PFSK-1 (cell line): Measurements from ENCODE around the gene CDKN2AIPNL.

Experiments used
- FOXP2 ChIP-seq: optimal IDR thresholded peaks from 2 replicates; pipeline ENCODE3; 2011; ENCODE audit warnings: borderline replicate concordance, control low read depth, inconsistent platforms; ENCODE audit not compliant: insufficient read depth; ENCODE audit errors: extremely low read length, extremely low read depth
- POLR2AphosphoS5 ChIP-seq: IDR thresholded peaks from 2 replicates; pipeline ENCODE4 v1.6.1; 2012; ENCODE audit warnings: low read depth, mild to moderate bottlenecking, control low read depth, low read length, moderate library complexity
- REST ChIP-seq, 2 experiments: IDR thresholded peaks; 2 replicates each; pipeline versions ENCODE4 v1.6.1 to v1.8.0; 2011 to 2012; ENCODE audit warnings: low read depth in 2 of 2, low read length in 2 of 2, control low read depth in 1 of 2, inconsistent platforms in 1 of 2, mild to moderate bottlenecking in 1 of 2, moderate library complexity in 1 of 2; ENCODE audit not compliant: insufficient read depth in 1 of 2
- SIN3A ChIP-seq: IDR thresholded peaks from 2 replicates; pipeline ENCODE4 v1.6.1; 2012; ENCODE audit warnings: mild to moderate bottlenecking, low read length, moderate library complexity, borderline replicate concordance; ENCODE audit not compliant: insufficient read depth
- TAF1 ChIP-seq: IDR thresholded peaks from 2 replicates; pipeline ENCODE4 v1.6.1; 2012; ENCODE audit warnings: low read length, control low read depth, borderline replicate concordance; ENCODE audit not compliant: insufficient read depth

The CDKN2AIPNL gene

GRCh38 chr5:134445856-134446818, 34.5 kb upstream of the CDKN2AIPNL start:
- no peak for TF ChIP-seq SIN3A
- no peak for TF ChIP-seq POLR2AphosphoS5
- no peak for TF ChIP-seq TAF1
- TF ChIP-seq FOXP2: no peak
- TF ChIP-seq REST (IDR thresholded peaks at IDR 0.05; ENCODE audit: insufficient read depth in 1 of 2, low read depth in 2 of 2, low read length in 2 of 2): no peak

- TF ChIP-seq REST (IDR thresholded peaks at IDR 0.05; ENCODE audit: insufficient read depth in 1 of 2, low read depth in 2 of 2, low read length in 2 of 2) (no peak), TAF1 (no peak), POLR2AphosphoS5 (no peak), FOXP2 (no peak), SIN3A (no peak)
These were observed 33.3 kb upstream of the CDKN2AIPNL start for GRCh38 chr5:134444941-134445471.

- TF ChIP-seq FOXP2: no peak
- TF ChIP-seq TAF1: no peak
- no peak for TF ChIP-seq REST (IDR thresholded peaks at IDR 0.05; ENCODE audit: insufficient read depth in 1 of 2, low read depth in 2 of 2, low read length in 2 of 2)
- TF ChIP-seq SIN3A: no peak
- TF ChIP-seq POLR2AphosphoS5: no peak
These were observed 28.6 kb upstream of the CDKN2AIPNL start for GRCh38 chr5:134440201-134440755.

GRCh38 chr5:134439210-134439654, 27.6 kb upstream of the CDKN2AIPNL start:
- TF ChIP-seq SIN3A: no peak
- no peak for TF ChIP-seq TAF1
- no peak for TF ChIP-seq REST (IDR thresholded peaks at IDR 0.05; ENCODE audit: insufficient read depth in 1 of 2, low read depth in 2 of 2, low read length in 2 of 2)
- no peak for TF ChIP-seq POLR2AphosphoS5
- no peak for TF ChIP-seq FOXP2
